22Rv1 (cell line): ENCODE results near the gene ZNF217.
"Not testable (repeated sequence)": the region's sequence is repeated elsewhere in the genome, so short reads cannot be mapped to it uniquely, and the experiment has no call there.

Experiments
- H3K27ac ChIP-seq: fragments of 450-650 bp; 2 replicates; pipeline ENCODE4 v1.5.1; 2017
- CTCF ChIP-seq: fragments of 450-650 bp; IDR thresholded peaks from 2 replicates; pipeline ENCODE4 v1.5.1; 2017; ENCODE audit warnings: mild to moderate bottlenecking
- ZFX ChIP-seq: fragments of 450-650 bp; IDR thresholded peaks from 2 replicates; pipeline ENCODE4 v1.6.1; 2017; ENCODE audit warnings: antibody characterized with exemption, borderline replicate concordance

Gene ZNF217

DNA sequence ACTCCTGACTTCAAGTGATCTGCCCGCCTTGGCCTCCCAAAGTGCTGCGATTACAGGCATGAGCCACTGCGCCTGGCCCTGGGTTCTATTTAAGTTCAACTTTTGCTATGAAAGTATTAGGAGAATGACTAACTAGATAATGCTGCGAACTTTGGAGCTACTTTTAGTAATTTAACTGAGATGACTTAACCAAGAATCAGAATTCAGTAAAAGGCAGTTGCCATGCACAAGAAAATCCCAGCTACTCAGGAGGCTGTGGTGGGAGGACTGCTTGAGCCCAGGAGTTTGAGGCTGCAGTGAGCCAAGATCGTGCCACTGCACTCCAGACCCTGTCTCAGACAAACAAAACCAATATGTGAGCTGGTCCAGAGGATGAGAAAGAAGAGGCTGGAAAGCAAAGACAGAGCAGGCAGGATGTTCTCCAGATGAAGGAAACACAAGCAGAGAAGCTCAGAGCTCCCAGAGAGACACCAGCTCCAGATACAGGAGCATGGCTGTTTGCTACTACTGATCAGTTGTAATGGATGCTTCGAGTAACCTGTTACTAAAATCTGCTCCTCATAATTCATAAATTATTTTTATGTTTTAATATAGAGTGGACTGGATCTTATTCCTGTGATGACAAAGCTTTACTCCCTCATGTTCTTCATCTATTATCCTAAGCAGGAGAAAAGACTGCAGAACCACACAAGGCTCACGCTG lies 23.9 kb downstream of the ZNF217 start:
- TF ChIP-seq ZFX (no peak), CTCF (no peak)
- no peak overlapping the region for H3K27ac ChIP-seq

GRCh38 chr20:53569005-53569404 lies 24.6 kb downstream of the ZNF217 start:
- no peak overlapping the region for H3K27ac ChIP-seq

DNA sequence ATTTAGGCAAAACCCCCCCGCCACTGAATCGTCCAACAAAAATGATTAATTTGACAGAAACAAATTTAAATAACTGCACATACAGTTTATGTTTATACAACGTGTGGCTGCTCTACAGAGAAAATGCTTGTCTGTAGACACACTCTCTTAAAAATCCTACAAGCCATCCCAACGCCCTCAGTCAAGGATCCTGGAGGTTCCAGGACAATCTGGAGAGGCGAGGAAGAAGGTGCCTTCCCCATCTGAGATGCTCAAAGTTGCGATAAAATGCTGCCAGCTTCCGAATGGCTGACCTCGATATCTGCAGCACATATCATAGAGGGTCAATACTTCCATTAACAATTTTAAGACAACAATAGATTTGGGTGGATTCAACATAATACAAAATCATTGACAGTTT lies 25.3 kb downstream of the ZNF217 start:
- no peak overlapping the region for H3K27ac ChIP-seq
- TF ChIP-seq CTCF: no peak
- TF ChIP-seq ZFX: no peak

More at GRCh38 chr20:53569005-53569404, 24.6 kb downstream of the ZNF217 start:
- TF ChIP-seq CTCF (no peak), ZFX (no peak)

GRCh38 chr20:53567379-53567917 lies 26.2 kb downstream of the ZNF217 start:
- TF ChIP-seq ZFX: no peak
- H3K27ac ChIP-seq: no peak overlapping the region

DNA sequence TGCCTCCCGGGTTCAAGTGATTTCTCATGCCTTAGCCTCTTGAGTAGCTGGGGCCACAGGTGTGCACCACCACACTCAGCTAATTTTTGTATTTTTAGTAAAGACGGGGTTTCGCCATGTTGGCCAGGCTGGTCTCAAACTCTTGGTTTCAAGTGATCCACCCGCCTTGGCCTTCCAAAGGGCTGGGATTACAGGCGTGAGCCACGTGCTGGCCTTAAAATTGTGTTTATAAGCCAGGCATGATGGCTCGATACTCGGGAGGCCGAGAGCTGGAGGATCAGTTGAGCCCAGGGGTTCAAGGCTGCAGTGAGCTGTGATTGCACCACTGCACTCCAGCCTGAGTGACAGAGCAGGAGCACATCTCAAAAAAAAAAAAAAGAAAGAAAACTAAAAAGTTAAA lies 27.0 kb downstream of the ZNF217 start:
- not testable (repeated sequence) for H3K27ac ChIP-seq

GRCh38 chr20:53565254-53565653 lies 28.4 kb downstream of the ZNF217 start:
- H3K27ac ChIP-seq: no peak overlapping the region
- TF ChIP-seq ZFX: no peak
- no peak for TF ChIP-seq CTCF

- H3K27ac ChIP-seq: not testable (repeated sequence)
Measured at GRCh38 chr20:53562104-53562764, 31.4 kb downstream of the ZNF217 start.

DNA sequence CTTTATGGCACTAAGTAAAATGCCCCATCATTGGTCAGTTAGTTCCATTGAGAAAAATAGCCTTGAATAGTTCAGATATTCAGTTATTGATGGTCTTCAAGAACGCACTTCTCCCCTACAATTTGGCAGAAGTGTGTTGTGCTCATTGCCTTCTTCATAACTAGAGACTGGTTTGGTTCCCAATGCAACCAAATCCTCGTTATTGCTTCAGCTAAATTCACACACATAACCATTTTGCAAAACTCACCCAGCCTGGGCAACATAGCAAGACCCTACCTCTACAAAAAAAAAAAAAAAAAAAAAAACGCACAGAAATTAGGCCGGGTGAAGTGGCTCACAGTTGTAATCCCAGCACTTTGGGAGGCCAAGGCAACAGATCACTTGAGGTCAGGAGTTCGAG lies 32.1 kb downstream of the ZNF217 start:
- H3K27ac ChIP-seq: no peak overlapping the region

More for the DNA sequence above, 32.1 kb downstream of the ZNF217 start:
- TF ChIP-seq ZFX (no peak), CTCF (no peak)
